Hepatocyte (in vitro differentiated cells): Measurements from ENCODE around the gene WBP2NL. TPM values are rescaled to one million over a fixed set of nuclear protein-coding genes. Genes with fewer than 3 reads are reported as not detected.

ENCODE experiments used
- DNase-seq: peaks from one replicate; pipeline ENCODE4 v3.0.0-alpha.2; 2016; ENCODE audit warnings: low spot score
- H2AFZ ChIP-seq: fragments of 200-600 bp; sonication (generic); 2 replicates; pipeline ENCODE4 v1.6.0; 2016; ENCODE audit warnings: antibody characterized with exemption, mild to moderate bottlenecking
- H3K27ac ChIP-seq: fragments of 200-600 bp; sonication (generic); 2 replicates; pipeline ENCODE4 v1.5.1; 2016; ENCODE audit warnings: mild to moderate bottlenecking
- H3K27me3 ChIP-seq: fragments of 200-600 bp; sonication (generic); 2 replicates; pipeline ENCODE4 v1.6.1; 2016
- H3K36me3 ChIP-seq: fragments of 200-600 bp; sonication (generic); replicated peaks from 2 replicates; pipeline ENCODE4 v1.5.1; 2016; ENCODE audit warnings: low read depth; ENCODE audit not compliant: insufficient read depth
- H3K4me1 ChIP-seq: fragments of 200-600 bp; sonication (generic); 2 replicates; pipeline ENCODE4 v1.5.1; 2016; ENCODE audit warnings: mild to moderate bottlenecking, moderate library complexity; ENCODE audit not compliant: insufficient read depth
- H3K4me2 ChIP-seq: fragments of 200-600 bp; sonication (generic); 2 replicates; pipeline ENCODE4 v1.6.0; 2016
- H3K4me3 ChIP-seq: fragments of 200-600 bp; sonication (generic); 2 replicates; pipeline ENCODE4 v1.5.1; 2016; ENCODE audit warnings: mild to moderate bottlenecking
- H3K79me2 ChIP-seq: fragments of 200-600 bp; sonication (generic); 2 replicates; pipeline ENCODE4 v1.6.0; 2017; ENCODE audit warnings: mild to moderate bottlenecking
- H3K9me2 ChIP-seq: fragments of 200-600 bp; sonication (generic); replicated peaks from 2 replicates; pipeline ENCODE4 v1.6.0; 2017; ENCODE audit warnings: mild to moderate bottlenecking; ENCODE audit not compliant: insufficient read depth
- H3K9me3 ChIP-seq: fragments of 200-600 bp; sonication (generic); 2 replicates; pipeline ENCODE4 v1.5.1; 2016; ENCODE audit warnings: low read depth, mild to moderate bottlenecking
- H4K20me1 ChIP-seq: fragments of 200-600 bp; sonication (generic); 2 replicates; pipeline ENCODE4 v1.6.0; 2016; ENCODE audit warnings: mild to moderate bottlenecking; ENCODE audit not compliant: insufficient read depth, poor library complexity, severe bottlenecking
- EZH2 ChIP-seq: fragments of 200-600 bp; sonication (generic); IDR thresholded peaks from 2 replicates; pipeline ENCODE4 v1.6.1; 2016; ENCODE audit warnings: antibody characterized with exemption, mild to moderate bottlenecking, borderline replicate concordance
- EZH2phosphoT487 ChIP-seq: fragments of 200-600 bp; sonication (generic); IDR thresholded peaks from one replicate; pipeline ENCODE4 v1.6.1; 2018; ENCODE audit warnings: antibody characterized with exemption, mild to moderate bottlenecking, low read depth, moderate library complexity; ENCODE audit not compliant: unreplicated experiment, severe bottlenecking
- WGBS: methylation state at CpG from one replicate; pipeline ENCODE4 v1.1.6; 2016; ENCODE audit warnings: low lambda C conversion rate; ENCODE audit errors: missing lambda C conversion rate; 5-methylcytosine and 5-hydroxymethylcytosine counted together
- polyA plus RNA-seq: library from polyadenylated mRNA; unstranded; fragments of >200 nt; fragmentation: Nextera tagmentation; extraction: Ambion mirVana; gene quantifications from 2 replicates; pipeline ENCODE4 v1.2.1, GENCODE V29; 2016
- total RNA-seq: library from RNA; depleted of rRNA; stranded (reverse); fragments of >200 nt; gene quantifications from 2 replicates; pipeline ENCODE4 v1.2.3, GENCODE V29; 2014
- TF ChIP-seq, protein P1 (sequence below): fragments of 200-600 bp; sonication (generic); IDR thresholded peaks from 2 replicates; pipeline ENCODE4 v1.5.1; 2016; ENCODE audit warnings: antibody characterized with exemption, mild to moderate bottlenecking; ENCODE audit not compliant: poor library complexity

Gene WBP2NL
- total and polyA plus RNA-seq, 2 experiments from 2014 or later = not detected

DNA sequence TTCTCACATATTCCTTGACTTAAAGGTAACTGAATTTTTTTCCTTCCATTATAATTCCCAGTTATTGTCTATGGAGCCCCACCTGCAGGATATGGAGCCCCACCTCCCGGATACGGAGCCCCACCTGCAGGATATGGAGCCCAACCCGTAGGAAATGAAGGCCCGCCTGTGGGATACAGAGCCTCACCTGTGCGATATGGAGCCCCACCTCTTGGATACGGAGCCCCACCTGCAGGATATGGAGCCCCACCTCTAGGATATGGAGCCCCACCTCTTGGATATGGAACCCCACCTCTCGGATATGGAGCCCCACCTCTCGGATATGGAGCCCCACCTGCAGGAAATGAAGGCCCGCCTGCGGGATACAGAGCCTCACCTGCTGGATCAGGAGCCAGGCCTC is 28.1 kb downstream of the WBP2NL start:
- no peaks in the 10 kb centered on the region for H3K79me2 ChIP-seq
- TF ChIP-seq EZH2phosphoT487 (no peak), EZH2 (no peak)
- TF ChIP-seq, protein P1, sequence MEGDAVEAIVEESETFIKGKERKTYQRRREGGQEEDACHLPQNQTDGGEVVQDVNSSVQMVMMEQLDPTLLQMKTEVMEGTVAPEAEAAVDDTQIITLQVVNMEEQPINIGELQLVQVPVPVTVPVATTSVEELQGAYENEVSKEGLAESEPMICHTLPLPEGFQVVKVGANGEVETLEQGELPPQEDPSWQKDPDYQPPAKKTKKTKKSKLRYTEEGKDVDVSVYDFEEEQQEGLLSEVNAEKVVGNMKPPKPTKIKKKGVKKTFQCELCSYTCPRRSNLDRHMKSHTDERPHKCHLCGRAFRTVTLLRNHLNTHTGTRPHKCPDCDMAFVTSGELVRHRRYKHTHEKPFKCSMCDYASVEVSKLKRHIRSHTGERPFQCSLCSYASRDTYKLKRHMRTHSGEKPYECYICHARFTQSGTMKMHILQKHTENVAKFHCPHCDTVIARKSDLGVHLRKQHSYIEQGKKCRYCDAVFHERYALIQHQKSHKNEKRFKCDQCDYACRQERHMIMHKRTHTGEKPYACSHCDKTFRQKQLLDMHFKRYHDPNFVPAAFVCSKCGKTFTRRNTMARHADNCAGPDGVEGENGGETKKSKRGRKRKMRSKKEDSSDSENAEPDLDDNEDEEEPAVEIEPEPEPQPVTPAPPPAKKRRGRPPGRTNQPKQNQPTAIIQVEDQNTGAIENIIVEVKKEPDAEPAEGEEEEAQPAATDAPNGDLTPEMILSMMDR = no peak
- H2AFZ ChIP-seq = no peak overlapping the region
- H3K27me3 ChIP-seq = peaks cover 3% of the 10 kb centered on the region
- no peak overlapping the region for H3K4me2 ChIP-seq
- no peak for DNase-seq
- no peaks in the 10 kb centered on the region for H3K9me3 ChIP-seq
- H3K36me3 ChIP-seq = no peaks in the 10 kb centered on the region
- no peaks in the 10 kb centered on the region for H4K20me1 ChIP-seq
- H3K27ac ChIP-seq = no peak overlapping the region
- no peaks in the 10 kb centered on the region for H3K4me1 ChIP-seq
- no peaks in the 10 kb centered on the region for H3K9me2 ChIP-seq
- no peak overlapping the region for H3K4me3 ChIP-seq
- WGBS = 95% methylated on average over 10 of the region's 10 CpGs

DNA sequence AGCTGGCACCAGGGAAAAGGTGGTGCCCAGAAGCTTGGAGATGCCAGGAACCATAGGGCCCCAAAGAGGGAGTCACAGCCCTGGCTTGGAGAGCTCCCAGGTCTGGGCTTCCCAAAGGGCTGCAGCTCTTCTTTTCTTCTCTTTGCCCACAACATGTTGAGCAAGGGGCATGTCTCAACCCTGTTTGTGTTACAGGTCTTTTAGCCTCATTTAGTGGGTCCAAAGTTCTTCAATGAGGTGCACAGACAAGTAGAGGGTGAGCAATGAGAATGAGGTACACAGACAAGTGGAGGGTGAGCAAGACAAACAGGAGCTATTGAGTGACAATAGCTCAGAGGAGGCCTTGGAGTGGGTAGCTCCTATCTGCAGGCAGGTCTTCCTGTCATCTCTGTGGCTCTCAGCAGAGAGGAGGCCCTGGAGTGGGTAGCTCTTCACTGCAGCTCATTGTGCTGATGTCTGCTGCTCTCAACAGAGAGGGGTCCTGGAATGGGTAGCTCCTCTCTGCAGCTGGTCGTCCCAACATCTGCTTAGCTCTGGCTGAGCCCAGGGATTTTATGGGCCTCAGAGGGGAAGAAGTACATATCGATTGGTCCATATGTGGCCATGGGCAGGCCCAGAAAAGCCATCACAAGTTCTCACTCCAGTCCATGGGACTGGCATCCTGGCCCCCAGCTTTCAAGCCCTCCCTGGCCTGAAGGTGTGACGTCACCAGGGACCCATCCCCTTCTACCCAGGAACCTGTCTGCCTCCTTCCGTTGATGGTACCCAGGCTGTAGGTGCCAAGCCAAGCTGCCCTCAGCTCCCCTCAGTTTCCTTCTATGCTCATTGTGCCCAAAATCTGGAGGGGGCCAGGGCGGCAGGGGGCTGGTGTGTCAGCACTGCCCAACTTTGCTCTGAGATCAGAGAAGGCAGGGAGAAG is 34.9 kb downstream of the WBP2NL start:
- Histone ChIP-seq H3K27ac (no peak overlapping the region), H4K20me1 (no peaks in the 10 kb centered on the region), H3K27me3 (no peaks in the 10 kb centered on the region), H2AFZ (no peak overlapping the region), H3K9me3 (no peaks in the 10 kb centered on the region), H3K4me2 (no peak overlapping the region), H3K36me3 (no peaks in the 10 kb centered on the region), H3K79me2 (no peaks in the 10 kb centered on the region), H3K4me3 (no peak overlapping the region), H3K4me1 (no peaks in the 10 kb centered on the region), H3K9me2 (no peaks in the 10 kb centered on the region)
- TF ChIP-seq EZH2 (no peak), EZH2phosphoT487 (no peak)
- TF ChIP-seq, protein P1 = no peak
- DNase-seq = no peak
- 86% methylated on average over 5 of the region's 5 CpGs for WGBS

DNA sequence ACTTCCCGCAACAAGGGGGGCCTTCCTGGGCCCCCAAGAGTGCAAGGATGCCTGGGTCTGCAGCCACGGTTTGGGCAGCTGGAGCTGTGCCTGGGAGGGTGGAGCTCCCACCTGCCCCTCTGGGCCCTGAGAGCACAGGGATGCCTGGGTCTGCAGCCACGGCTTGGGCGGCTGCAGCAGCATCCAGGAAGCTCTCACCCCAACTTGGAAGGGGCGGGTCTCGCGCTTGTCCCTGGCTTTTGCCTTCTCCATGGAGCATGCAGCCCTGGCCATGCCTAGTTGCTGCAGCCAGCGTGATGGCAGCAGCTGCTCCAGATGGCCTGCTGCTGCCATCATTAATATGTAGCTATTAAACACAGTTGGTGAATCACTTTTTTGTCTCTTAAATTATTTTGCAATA is 36.7 kb downstream of the WBP2NL start:
- no peak for DNase-seq
- no peaks in the 10 kb centered on the region for H3K9me2 ChIP-seq
- no peaks in the 10 kb centered on the region for H3K79me2 ChIP-seq
- no peaks in the 10 kb centered on the region for H3K4me1 ChIP-seq
- no peak overlapping the region for H3K4me3 ChIP-seq
- H3K36me3 ChIP-seq = no peaks in the 10 kb centered on the region
- H3K27me3 ChIP-seq = no peaks in the 10 kb centered on the region
- WGBS = 88% methylated on average over 8 of the region's 8 CpGs
- H2AFZ ChIP-seq = no peak overlapping the region
- TF ChIP-seq EZH2 = no peak
- no peaks in the 10 kb centered on the region for H4K20me1 ChIP-seq
- no peak overlapping the region for H3K27ac ChIP-seq
- no peak overlapping the region for H3K4me2 ChIP-seq
- no peaks in the 10 kb centered on the region for H3K9me3 ChIP-seq

DNA sequence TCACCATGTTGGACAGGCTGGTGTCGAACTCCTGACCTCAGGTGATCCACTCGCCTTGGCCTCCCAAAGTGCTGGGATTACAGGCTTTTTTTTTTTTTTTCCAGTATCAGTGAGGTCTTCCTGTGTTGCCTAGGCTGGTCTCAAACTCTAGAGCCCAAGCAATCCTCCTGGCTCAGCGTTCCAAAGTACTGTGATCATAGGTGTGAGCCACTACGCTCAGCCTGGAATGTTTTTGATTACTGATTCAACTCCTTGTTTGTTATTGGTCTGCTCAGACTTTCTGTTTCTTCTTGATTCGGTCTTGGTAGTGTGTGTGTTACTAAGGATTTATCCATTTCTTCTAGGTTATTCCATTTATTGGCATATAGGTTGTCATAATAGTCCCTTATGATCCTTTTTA is 40.7 kb downstream of the WBP2NL start:
- Histone ChIP-seq H3K27me3 (no peaks in the 10 kb centered on the region), H3K4me1 (no peaks in the 10 kb centered on the region), H3K27ac (no peak overlapping the region), H3K4me2 (no peak overlapping the region), H3K36me3 (no peaks in the 10 kb centered on the region), H3K9me3 (peaks cover 6% of the 10 kb centered on the region), H3K9me2 (no peaks in the 10 kb centered on the region), H2AFZ (no peak overlapping the region), H3K79me2 (no peaks in the 10 kb centered on the region), H3K4me3 (no peak overlapping the region), H4K20me1 (no peaks in the 10 kb centered on the region)
- TF ChIP-seq EZH2phosphoT487 = no peak
- TF ChIP-seq, protein P1 = no peak
- TF ChIP-seq EZH2 = no peak
- no peak for DNase-seq
- WGBS = 94% methylated on average over 5 of the region's 5 CpGs
